SU-DHL-6 (cell line): Measurements from ENCODE around the gene GALNT17.

Experiments used
- H2AFZ ChIP-seq: fragments of 200-600 bp; sonication (generic); 2 replicates; pipeline ENCODE4 v1.6.1; 2014; ENCODE audit warnings: low read depth, mild to moderate bottlenecking, moderate library complexity, mixed read lengths, antibody characterized with exemption, low read length; ENCODE audit not compliant: severe bottlenecking
- H3F3A ChIP-seq: fragments of 200-600 bp; shearing (Covaris generic); 2 replicates; pipeline ENCODE4 v1.6.0; 2016; ENCODE audit warnings: antibody characterized with exemption, mild to moderate bottlenecking; ENCODE audit not compliant: insufficient read depth
- H3K27ac ChIP-seq: fragments of 200-600 bp; sonication (generic); 2 replicates; pipeline ENCODE4 v1.5.1; 2016; ENCODE audit warnings: low read depth, mild to moderate bottlenecking, low read length, moderate library complexity, mixed read lengths
- H3K27me3 ChIP-seq: fragments of 200-600 bp; sonication (generic), shearing (Covaris generic); 2 replicates; pipeline ENCODE4 v1.6.0; 2014; ENCODE audit warnings: mild to moderate bottlenecking, low read length
- H3K36me3 ChIP-seq: fragments of 200-600 bp; sonication (generic); 2 replicates; pipeline ENCODE4 v1.6.1; 2014; ENCODE audit warnings: mild to moderate bottlenecking, low read length, mixed read lengths
- H3K4me2 ChIP-seq: fragments of 300-600, 200-600 bp; shearing (Covaris generic), sonication (generic); 2 replicates; pipeline ENCODE4 v1.6.0; 2014; ENCODE audit warnings: low read length, low read depth, mild to moderate bottlenecking; ENCODE audit not compliant: poor library complexity, severe bottlenecking
- H3K4me3 ChIP-seq: fragments of 200-600 bp; sonication (generic); 2 replicates; pipeline ENCODE4 v1.5.1; 2014; ENCODE audit warnings: antibody characterized with exemption, low read length, mild to moderate bottlenecking, mixed read lengths; ENCODE audit not compliant: insufficient read depth, poor library complexity, severe bottlenecking
- H3K79me2 ChIP-seq: fragments of 200-600 bp; sonication (generic); 2 replicates; pipeline ENCODE4 v1.6.1; 2014; ENCODE audit warnings: mild to moderate bottlenecking, low read length, moderate library complexity; ENCODE audit not compliant: insufficient read depth
- H3K9ac ChIP-seq: fragments of 200-600 bp; sonication (generic); 2 replicates; pipeline ENCODE4 v1.7.0; 2014; ENCODE audit warnings: mild to moderate bottlenecking, low read length
- H3K9me2 ChIP-seq: fragments of 200-600 bp; sonication (generic); replicated peaks from 2 replicates; pipeline ENCODE4 v1.6.1; 2014; ENCODE audit warnings: low read length; ENCODE audit not compliant: insufficient read depth
- H3K9me3 ChIP-seq: fragments of 200-600 bp; sonication (generic); 2 replicates; pipeline ENCODE4 v1.6.1; 2014; ENCODE audit warnings: low read length, mixed read lengths; ENCODE audit not compliant: insufficient read depth
- H4K20me1 ChIP-seq: fragments of 200-600 bp; sonication (generic); 2 replicates; pipeline ENCODE4 v1.6.1; 2014; ENCODE audit warnings: low read depth, mild to moderate bottlenecking, antibody characterized with exemption, low read length, moderate library complexity, mixed read lengths
- CTCF ChIP-seq: fragments of 200-600 bp; sonication (generic); IDR thresholded peaks from one replicate; pipeline ENCODE4 v1.5.1; 2017; ENCODE audit warnings: antibody characterized with exemption, mild to moderate bottlenecking, low read length, moderate library complexity; ENCODE audit not compliant: insufficient read depth, poor library complexity, severe bottlenecking
- EZH2phosphoT487 ChIP-seq: fragments of 200-600 bp; sonication (generic), shearing (Covaris generic); conservative IDR thresholded peaks from 2 replicates; pipeline ENCODE4 v1.6.1; 2018; ENCODE audit warnings: mild to moderate bottlenecking, antibody characterized with exemption, low read length, moderate library complexity, mixed read lengths

GALNT17 gene

DNA sequence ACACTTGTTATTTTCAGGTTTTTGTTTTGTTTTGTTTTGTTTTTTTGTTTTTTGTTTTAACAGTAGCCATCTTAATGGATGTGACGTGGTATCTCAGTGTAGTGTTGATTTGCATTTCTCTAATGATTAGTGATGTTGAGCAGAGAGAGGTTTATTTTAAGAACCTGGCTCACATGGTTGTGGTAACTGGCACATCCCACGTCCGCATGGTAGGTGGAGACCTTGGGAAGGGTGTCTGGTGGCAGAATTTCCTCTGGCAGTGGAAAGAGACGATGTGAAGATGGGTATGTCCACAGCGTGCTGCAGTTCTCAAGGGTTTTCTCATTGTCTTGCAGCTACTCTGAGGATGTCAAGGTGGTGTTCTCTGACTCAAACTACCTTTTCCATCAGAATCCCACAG lies 252.2 kb downstream of the GALNT17 start:
- Histone ChIP-seq H3K4me2 (no peak overlapping the region), H4K20me1 (no peaks in the 10 kb centered on the region), H2AFZ (no peak overlapping the region), H3K9me2 (no peaks in the 10 kb centered on the region), H3K27ac (no peak overlapping the region), H3K27me3 (no peaks in the 10 kb centered on the region), H3K9ac (no peak overlapping the region), H3K36me3 (no peaks in the 10 kb centered on the region), H3K79me2 (no peaks in the 10 kb centered on the region), H3K4me3 (no peak overlapping the region), H3F3A (no peaks in the 10 kb centered on the region), H3K9me3 (no peaks in the 10 kb centered on the region)
- TF ChIP-seq EZH2phosphoT487 (no peak), CTCF (no peak)

DNA sequence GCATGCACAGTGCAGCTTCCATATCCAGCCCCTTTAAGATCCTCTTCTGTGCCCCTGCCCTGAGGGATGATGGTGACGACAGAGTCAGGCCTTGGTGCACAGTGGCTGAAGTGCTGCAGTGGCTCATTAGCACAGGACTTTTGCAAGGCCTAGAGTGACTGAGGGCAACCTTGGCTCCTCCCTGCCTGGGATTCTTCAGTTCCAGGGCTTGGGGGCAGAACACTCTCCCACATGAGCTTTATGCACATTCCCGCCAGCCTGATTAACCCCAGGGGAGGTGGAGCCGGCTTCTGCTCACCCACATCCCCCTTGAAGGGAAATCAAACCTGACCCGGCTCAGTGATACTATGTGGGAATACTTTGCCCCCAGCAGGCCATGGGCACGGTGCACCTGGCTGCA lies 253.4 kb downstream of the GALNT17 start:
- Histone ChIP-seq H3K9me2 (no peaks in the 10 kb centered on the region), H3F3A (no peaks in the 10 kb centered on the region), H3K9ac (no peak overlapping the region), H3K9me3 (no peaks in the 10 kb centered on the region), H2AFZ (no peak overlapping the region), H3K4me3 (no peak overlapping the region), H3K79me2 (no peaks in the 10 kb centered on the region), H3K36me3 (no peaks in the 10 kb centered on the region), H3K27me3 (no peaks in the 10 kb centered on the region), H3K4me2 (no peak overlapping the region), H4K20me1 (no peaks in the 10 kb centered on the region), H3K27ac (no peak overlapping the region)
- no peak for TF ChIP-seq CTCF

- Histone ChIP-seq H2AFZ (no peak overlapping the region), H3K27me3 (no peaks in the 10 kb centered on the region), H3K9me2 (no peaks in the 10 kb centered on the region), H3K27ac (no peak overlapping the region), H3F3A (no peaks in the 10 kb centered on the region), H3K9ac (no peak overlapping the region), H3K4me3 (no peak overlapping the region), H4K20me1 (no peaks in the 10 kb centered on the region), H3K9me3 (no peaks in the 10 kb centered on the region), H3K36me3 (no peaks in the 10 kb centered on the region), H3K4me2 (no peak overlapping the region), H3K79me2 (no peaks in the 10 kb centered on the region)
- TF ChIP-seq CTCF (no peak), EZH2phosphoT487 (no peak)
Measured at GRCh38 chr7:71386152-71386785, 254.3 kb downstream of the GALNT17 start.

- Histone ChIP-seq H3K9me2 (no peaks in the 10 kb centered on the region), H3F3A (no peaks in the 10 kb centered on the region), H3K27ac (no peak overlapping the region), H3K9ac (no peak overlapping the region), H2AFZ (no peak overlapping the region), H3K4me3 (no peak overlapping the region), H3K27me3 (no peaks in the 10 kb centered on the region), H3K36me3 (no peaks in the 10 kb centered on the region), H3K9me3 (no peaks in the 10 kb centered on the region), H4K20me1 (no peaks in the 10 kb centered on the region), H3K4me2 (no peak overlapping the region), H3K79me2 (no peaks in the 10 kb centered on the region)
- TF ChIP-seq CTCF (no peak), EZH2phosphoT487 (no peak)
Measured at GRCh38 chr7:71388181-71388580, 256.2 kb downstream of the GALNT17 start.
